DOHH2 (cell line): ENCODE results near the gene SKIL.

ENCODE experiments used
- H3F3A ChIP-seq: fragments of 200-600 bp; sonication (generic), shearing (Covaris generic); 2 replicates; pipeline ENCODE4 v1.6.0; 2016; ENCODE audit warnings: antibody characterized with exemption, mild to moderate bottlenecking; ENCODE audit not compliant: control insufficient read depth, insufficient read depth
- H3K27ac ChIP-seq: fragments of 200-600 bp; sonication (generic); 2 replicates; pipeline ENCODE4 v1.5.1; 2014; ENCODE audit warnings: low read depth, mild to moderate bottlenecking, low read length, moderate library complexity
- H3K27me3 ChIP-seq: fragments of 200-600 bp; sonication (generic); 2 replicates; pipeline ENCODE4 v1.6.1; 2014; ENCODE audit warnings: mild to moderate bottlenecking, low read length, mixed read lengths; ENCODE audit not compliant: control insufficient read depth
- H3K36me3 ChIP-seq: fragments of 200-600 bp; sonication (generic); 2 replicates; pipeline ENCODE4 v1.6.1; 2014; ENCODE audit warnings: mild to moderate bottlenecking, low read length, moderate library complexity, mixed read lengths; ENCODE audit not compliant: control insufficient read depth
- H3K4me1 ChIP-seq: fragments of 200-600 bp; sonication (generic); 2 replicates; pipeline ENCODE4 v1.6.1; 2014; ENCODE audit warnings: mild to moderate bottlenecking, low read length, mixed read lengths; ENCODE audit not compliant: control insufficient read depth
- H3K4me2 ChIP-seq: fragments of 200-600 bp; sonication (generic); 2 replicates; pipeline ENCODE4 v1.6.0; 2014; ENCODE audit warnings: mild to moderate bottlenecking, low read length, moderate library complexity
- H3K4me3 ChIP-seq: fragments of 200-600 bp; sonication (generic); 2 replicates; pipeline ENCODE4 v1.5.1; 2014; ENCODE audit warnings: mild to moderate bottlenecking, low read length, mixed read lengths
- H3K79me2 ChIP-seq: fragments of 200-600 bp; sonication (generic); 2 replicates; pipeline ENCODE4 v1.6.1; 2014; ENCODE audit warnings: mild to moderate bottlenecking, low read length, mixed read lengths; ENCODE audit not compliant: control insufficient read depth
- H3K9me2 ChIP-seq: fragments of 200-600 bp; sonication (generic); replicated peaks from 2 replicates; pipeline ENCODE4 v1.6.1; 2014; ENCODE audit warnings: mild to moderate bottlenecking, low read length, mixed read lengths; ENCODE audit not compliant: control insufficient read depth
- H3K9me3 ChIP-seq: fragments of 200-600 bp; sonication (generic); 2 replicates; pipeline ENCODE4 v1.6.1; 2014; ENCODE audit warnings: antibody characterized with exemption, low read length, mixed read lengths; ENCODE audit not compliant: control insufficient read depth, insufficient read depth
- H4K20me1 ChIP-seq: fragments of 200-600 bp; sonication (generic); 2 replicates; pipeline ENCODE4 v1.6.0; 2014; ENCODE audit warnings: low read depth, mild to moderate bottlenecking, antibody characterized with exemption, low read length, moderate library complexity; ENCODE audit not compliant: control insufficient read depth, insufficient read depth
- CTCF ChIP-seq: fragments of 200-600 bp; sonication (generic); IDR thresholded peaks from one replicate; pipeline ENCODE4 v1.5.1; 2014; ENCODE audit warnings: antibody characterized with exemption, mild to moderate bottlenecking, low read depth, low read length; ENCODE audit not compliant: poor library complexity, severe bottlenecking
- EZH2phosphoT487 ChIP-seq: fragments of 200-600 bp; sonication (generic); IDR thresholded peaks from 2 replicates; pipeline ENCODE4 v1.6.1; 2017; ENCODE audit warnings: borderline replicate concordance, mild to moderate bottlenecking, antibody characterized with exemption, low read length, moderate library complexity, mixed read lengths

SKIL gene

DNA sequence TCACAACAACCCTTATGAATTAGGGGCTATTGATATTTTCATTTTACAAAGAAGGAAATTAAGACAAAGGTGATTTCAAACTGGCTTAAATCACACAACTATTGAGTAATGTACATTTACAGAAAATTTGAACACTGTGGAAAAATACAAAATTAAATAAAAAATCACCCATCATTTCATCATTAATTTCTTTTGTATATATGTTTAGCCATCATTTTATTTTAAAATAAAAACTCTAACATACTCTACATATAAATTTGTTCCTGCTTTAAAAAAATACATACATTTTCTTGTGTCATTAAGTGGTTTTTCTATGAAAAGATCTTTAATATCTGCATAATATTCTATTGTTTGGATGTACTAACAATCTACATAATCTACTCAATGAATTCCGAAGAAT lies 81.3 kb downstream of the SKIL start:
- H3K4me2 ChIP-seq = no peak overlapping the region
- no peaks in the 10 kb centered on the region for H3K79me2 ChIP-seq
- no peaks in the 10 kb centered on the region for H3K4me1 ChIP-seq
- no peaks in the 10 kb centered on the region for H3F3A ChIP-seq
- no peaks in the 10 kb centered on the region for H4K20me1 ChIP-seq
- no peaks in the 10 kb centered on the region for H3K9me3 ChIP-seq
- no peak for TF ChIP-seq CTCF
- no peak for TF ChIP-seq EZH2phosphoT487
- peaks cover 15% of the 10 kb centered on the region; the same call in 1 of the 2 replicates for H3K27me3 ChIP-seq
- no peaks in the 10 kb centered on the region for H3K9me2 ChIP-seq
- no peak overlapping the region for H3K27ac ChIP-seq
- H3K36me3 ChIP-seq = no peaks in the 10 kb centered on the region
- no peak overlapping the region for H3K4me3 ChIP-seq

DNA sequence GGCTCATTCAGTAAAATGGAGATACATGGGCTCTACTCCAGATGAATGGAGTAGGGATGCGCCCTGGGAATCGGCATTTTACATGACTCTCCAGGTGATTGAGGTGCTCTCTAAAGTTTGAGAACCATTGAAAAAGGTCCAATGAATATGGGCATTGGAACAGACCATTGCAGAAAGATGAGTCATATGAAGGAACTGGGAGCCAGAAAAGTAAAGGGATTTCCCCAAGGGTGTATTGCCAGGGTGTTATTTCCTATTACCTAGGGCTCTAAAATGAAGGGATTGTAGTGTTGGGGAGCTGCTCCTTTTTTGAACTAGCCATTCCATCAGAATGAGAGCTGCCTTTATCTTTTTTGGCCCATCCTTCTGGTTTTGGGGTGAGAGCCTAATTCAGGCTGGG lies 82.8 kb downstream of the SKIL start:
- TF ChIP-seq CTCF = no peak
- TF ChIP-seq EZH2phosphoT487 = no peak
- Histone ChIP-seq H3K36me3 (no peaks in the 10 kb centered on the region), H4K20me1 (no peaks in the 10 kb centered on the region), H3K4me2 (no peak overlapping the region), H3K27ac (no peak overlapping the region), H3K4me3 (no peak overlapping the region), H3K4me1 (no peaks in the 10 kb centered on the region), H3K9me2 (no peaks in the 10 kb centered on the region), H3K27me3 (peaks cover 15% of the 10 kb centered on the region; the same call in 1 of the 2 replicates), H3K79me2 (no peaks in the 10 kb centered on the region), H3F3A (no peaks in the 10 kb centered on the region), H3K9me3 (no peaks in the 10 kb centered on the region)

DNA sequence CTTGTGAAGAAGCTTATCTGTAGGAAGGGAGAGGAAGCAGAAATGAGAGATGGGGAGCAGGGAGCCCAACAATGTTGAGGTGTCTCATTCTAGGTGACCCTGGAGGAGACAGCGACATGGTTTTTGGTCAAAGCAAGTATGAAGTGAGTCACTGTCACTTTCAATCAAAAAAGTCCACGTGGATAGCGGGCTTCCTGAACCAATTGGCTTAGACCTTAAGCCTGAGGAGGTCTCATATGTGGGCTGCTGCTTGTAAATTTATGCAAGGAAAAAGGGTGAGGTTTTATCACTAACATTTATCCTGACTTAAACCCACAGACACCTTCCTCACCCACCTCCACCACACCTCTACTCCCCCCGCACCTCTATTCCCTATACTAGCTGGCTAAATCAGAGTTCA lies 83.9 kb downstream of the SKIL start:
- Histone ChIP-seq H3F3A (no peaks in the 10 kb centered on the region), H3K9me3 (no peaks in the 10 kb centered on the region), H3K27ac (no peak overlapping the region), H3K4me1 (no peaks in the 10 kb centered on the region), H3K79me2 (no peaks in the 10 kb centered on the region), H3K9me2 (no peaks in the 10 kb centered on the region), H3K4me3 (no peak overlapping the region), H3K36me3 (no peaks in the 10 kb centered on the region), H3K4me2 (no peak overlapping the region), H3K27me3 (peaks cover 15% of the 10 kb centered on the region; the same call in 1 of the 2 replicates), H4K20me1 (no peaks in the 10 kb centered on the region)
- TF ChIP-seq CTCF = no peak

DNA sequence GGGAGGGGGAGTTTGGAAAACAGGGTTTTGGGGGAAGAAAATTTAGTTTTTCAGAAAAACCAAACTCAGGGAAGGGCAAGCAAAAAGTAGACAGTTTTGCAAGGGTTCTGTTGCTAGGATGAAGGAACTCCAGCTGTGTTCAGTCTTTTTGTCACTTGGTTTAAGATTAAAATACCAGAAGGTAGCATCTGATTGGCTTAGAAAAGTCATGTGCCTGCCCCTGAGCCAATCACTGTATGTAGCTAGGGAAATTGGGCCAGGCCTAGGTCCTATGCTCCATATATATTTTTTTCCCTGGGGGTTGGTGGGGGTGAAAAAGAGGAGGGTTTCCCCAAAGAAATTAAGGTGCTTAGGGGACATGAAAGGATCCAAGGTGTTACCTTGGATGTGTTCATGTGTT lies 85.4 kb downstream of the SKIL start:
- Histone ChIP-seq H3K27me3 (peaks cover 15% of the 10 kb centered on the region; the same call in 1 of the 2 replicates), H3K4me2 (no peak overlapping the region), H3K36me3 (no peaks in the 10 kb centered on the region), H3K9me3 (no peaks in the 10 kb centered on the region), H3K4me1 (no peaks in the 10 kb centered on the region), H3K27ac (no peak overlapping the region), H3K9me2 (no peaks in the 10 kb centered on the region), H4K20me1 (no peaks in the 10 kb centered on the region), H3K79me2 (no peaks in the 10 kb centered on the region), H3F3A (no peaks in the 10 kb centered on the region), H3K4me3 (no peak overlapping the region)
- TF ChIP-seq CTCF (no peak), EZH2phosphoT487 (no peak)
